A673 (cell line): Measurements from ENCODE around the gene MYO18B. TPM values are rescaled to one million over a fixed set of nuclear protein-coding genes. Genes with fewer than 3 reads are reported as not detected.

Experiments used
- BruUV-seq: library from RNA; stranded (reverse); fragments of 400-500 nt; replicated peaks from 2 replicates; lab custom pipeline; 2021; lab: Mats Ljungman, UMichigan
- CTCF ChIA-PET: fragments of 300-600 bp; sonication (Branson Sonifier 250); formaldehyde crosslinking; loops from one replicate; lab custom pipeline; 2022; ENCODE audit warnings: antibody characterized with exemption; lab: Charles Lee
- POLR2A ChIA-PET: fragments of 300-600 bp; sonication (Branson Sonifier 250); formaldehyde crosslinking; loops from one replicate; lab custom pipeline; 2022; ENCODE audit warnings: antibody characterized with exemption; ENCODE audit not compliant: low non-redundant PET; lab: Charles Lee
- DNase-seq: peaks from one replicate; pipeline ENCODE4 v3.0.0-alpha.2; 2015; ENCODE audit warnings: low spot score
- H3K27ac ChIP-seq: fragments of 200-600 bp; sonication (generic); 2 replicates; pipeline ENCODE4 v1.5.1; 2016; ENCODE audit warnings: mixed run types, low read depth, mild to moderate bottlenecking, mixed read lengths, antibody characterized with exemption, low read length; ENCODE audit not compliant: poor library complexity, severe bottlenecking
- H3K27me3 ChIP-seq: fragments of 200-600 bp; sonication (generic); replicated peaks from 2 replicates; pipeline ENCODE4 v1.6.1; 2017; ENCODE audit warnings: mixed run types, low read depth, mild to moderate bottlenecking, mixed read lengths, antibody characterized with exemption, low read length; ENCODE audit not compliant: insufficient read depth, poor library complexity
- H3K36me3 ChIP-seq: fragments of 200-600 bp; sonication (generic); 2 replicates; pipeline ENCODE4 v1.6.1; 2016; ENCODE audit warnings: mixed run types, mild to moderate bottlenecking, mixed read lengths, antibody characterized with exemption, low read length; ENCODE audit not compliant: insufficient read depth, poor library complexity, severe bottlenecking
- H3K4me1 ChIP-seq: fragments of 200-600 bp; sonication (generic); 2 replicates; pipeline ENCODE4 v1.6.1; 2017; ENCODE audit warnings: mixed run types, mild to moderate bottlenecking, mixed read lengths, antibody characterized with exemption, low read length; ENCODE audit not compliant: insufficient read depth, poor library complexity, severe bottlenecking
- H3K4me3 ChIP-seq: fragments of 200-600 bp; sonication (generic); 2 replicates; pipeline ENCODE4 v1.5.1; 2016; ENCODE audit warnings: low read depth, mixed run types, mild to moderate bottlenecking, mixed read lengths, low read length; ENCODE audit not compliant: poor library complexity, severe bottlenecking
- H3K9me3 ChIP-seq: fragments of 200-600 bp; sonication (generic); 2 replicates; pipeline ENCODE4 v1.6.1; 2016; ENCODE audit warnings: mixed run types, low read depth, mild to moderate bottlenecking, mixed read lengths, antibody characterized with exemption, low read length; ENCODE audit not compliant: poor library complexity, severe bottlenecking
- CTCF ChIP-seq: fragments of 300-800, 200-600 bp; sonication (generic); conservative IDR thresholded peaks from 2 replicates; pipeline ENCODE4 v1.5.1; 2017; ENCODE audit warnings: low read depth, mild to moderate bottlenecking, antibody characterized with exemption, low read length, moderate library complexity, mixed read lengths
- EZH2 ChIP-seq: fragments of 200-600 bp; sonication (generic); IDR thresholded peaks from 2 replicates; pipeline ENCODE4 v1.6.1; 2017; ENCODE audit warnings: borderline replicate concordance, low read depth, mild to moderate bottlenecking, mixed read lengths, antibody characterized with exemption, low read length; ENCODE audit not compliant: poor library complexity, severe bottlenecking
- intact Hi-C: fragments of 100-400 bp; cut with micrococcal nuclease; formaldehyde crosslinking; loops from one replicate; pipeline ENCODE4 v1.10.0; 2022; ENCODE audit not compliant: unreplicated experiment
- total RNA-seq: library from RNA; stranded (reverse); gene quantifications from 2 replicates; pipeline ENCODE4 v1.2.3, GENCODE V29; 2021

Gene MYO18B
- total RNA-seq, 1 experiment from 2014 or later: not detected

- ChIA-PET POLR2A (no interaction called here), CTCF (no interaction called here)
- Histone ChIP-seq H3K36me3 (no peaks in the 10 kb centered on the region), H3K4me1 (no peaks in the 10 kb centered on the region), H3K27ac (no peak overlapping the region), H3K4me3 (no peak overlapping the region), H3K27me3 (peaks cover 49% of the 10 kb centered on the region), H3K9me3 (no peaks in the 10 kb centered on the region)
- intact Hi-C loops: no loop called here
- BruUV-seq: no TSS peak
- no peak for DNase-seq
- TF ChIP-seq EZH2 (no peak), CTCF (no peak)
Observed at GRCh38 chr22:25933158-25933788, 191.3 kb downstream of the MYO18B start.

GRCh38 chr22:25935266-25936058, 193.5 kb downstream of the MYO18B start:
- Histone ChIP-seq H3K27ac (no peak overlapping the region), H3K4me1 (no peaks in the 10 kb centered on the region), H3K4me3 (no peak overlapping the region), H3K27me3 (peaks cover 33% of the 10 kb centered on the region), H3K36me3 (no peaks in the 10 kb centered on the region), H3K9me3 (no peaks in the 10 kb centered on the region)
- no peak for DNase-seq
- BruUV-seq: no TSS peak
- POLR2A ChIA-PET: no interaction called here
- CTCF ChIA-PET: no interaction called here
- TF ChIP-seq EZH2 (no peak), CTCF (no peak)
- intact Hi-C loops: no loop called here

GRCh38 chr22:25938151-25938550, 196.2 kb downstream of the MYO18B start:
- ChIA-PET POLR2A (no interaction called here), CTCF (no interaction called here)
- BruUV-seq: no TSS peak
- no peak overlapping the region for H3K4me3 ChIP-seq
- no peak overlapping the region for H3K27ac ChIP-seq
- H3K4me1 ChIP-seq: no peaks in the 10 kb centered on the region
- no peaks in the 10 kb centered on the region for H3K9me3 ChIP-seq
- H3K27me3 ChIP-seq: peaks cover 34% of the 10 kb centered on the region
- no peak for DNase-seq
- intact Hi-C loops: no loop called here
- no peaks in the 10 kb centered on the region for H3K36me3 ChIP-seq
- TF ChIP-seq EZH2: no peak
- TF ChIP-seq CTCF: no peak
